22Rv1 (cell line): ENCODE data around the gene GFRAL.

Experiments
- H3K27ac ChIP-seq: fragments of 450-650 bp; 2 replicates; pipeline ENCODE4 v1.5.1; 2017
- CTCF ChIP-seq: fragments of 450-650 bp; IDR thresholded peaks from 2 replicates; pipeline ENCODE4 v1.5.1; 2017; ENCODE audit warnings: mild to moderate bottlenecking
- ZFX ChIP-seq: fragments of 450-650 bp; IDR thresholded peaks from 2 replicates; pipeline ENCODE4 v1.6.1; 2017; ENCODE audit warnings: antibody characterized with exemption, borderline replicate concordance

GFRAL gene

DNA sequence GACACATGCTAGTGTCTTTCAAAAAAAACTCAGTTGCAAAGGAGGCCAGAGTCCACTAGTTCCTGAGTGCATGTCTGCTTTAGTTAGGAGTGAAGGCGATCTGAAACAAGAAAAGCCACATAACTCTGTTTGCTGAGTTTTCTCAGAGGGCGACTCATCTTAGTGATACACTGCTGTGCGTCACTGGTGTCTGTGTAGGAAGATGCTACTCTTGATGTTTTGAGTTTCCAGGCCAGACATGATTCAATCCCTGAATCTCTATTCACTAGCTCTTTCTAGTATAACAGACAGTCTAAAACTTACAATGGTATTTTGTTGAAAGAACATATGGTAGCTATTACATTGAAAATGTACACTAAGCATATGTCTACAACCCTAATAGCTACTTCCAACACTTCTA, 60.9 kb downstream of the GFRAL start:
- TF ChIP-seq ZFX (no peak), CTCF (no peak)
- no peak overlapping the region for H3K27ac ChIP-seq

DNA sequence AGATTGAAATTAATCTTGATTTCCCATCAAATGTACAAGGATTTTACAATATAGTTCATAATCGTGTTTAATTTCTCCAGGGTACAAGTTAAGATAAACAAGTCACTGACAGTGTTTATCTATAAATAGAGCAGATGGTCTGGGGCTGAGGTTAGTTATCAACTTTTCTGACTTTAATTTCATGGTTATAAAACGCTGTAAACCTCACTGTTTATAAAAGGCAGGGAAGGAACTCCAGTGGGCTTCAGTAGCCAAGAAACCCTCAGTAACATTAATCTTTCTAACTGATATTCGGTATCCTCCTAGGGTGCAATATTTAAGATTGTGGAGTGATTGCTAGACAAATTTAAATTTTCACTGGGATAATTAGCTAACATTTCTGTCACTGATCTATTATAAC, 68.6 kb downstream of the GFRAL start:
- no peak for TF ChIP-seq CTCF
- TF ChIP-seq ZFX: no peak
- H3K27ac ChIP-seq: no peak overlapping the region

DNA sequence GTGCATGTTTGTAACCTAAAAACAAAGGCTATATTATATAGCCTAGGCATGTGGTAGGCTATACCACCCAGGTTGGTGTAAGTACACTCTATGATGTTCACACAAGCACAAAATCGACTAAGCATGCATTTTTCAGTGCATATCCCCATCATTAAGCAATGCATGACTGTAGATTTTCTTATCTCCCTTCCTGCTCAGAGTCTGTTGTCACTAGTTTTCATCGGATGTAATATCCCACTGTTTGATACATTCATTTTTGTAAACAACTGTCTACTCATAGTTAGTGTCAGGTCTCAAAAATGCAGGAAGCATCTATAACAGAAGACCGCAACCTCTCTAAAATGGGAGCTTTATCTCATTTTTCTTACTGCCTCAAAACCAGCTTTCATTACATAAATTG, 70.7 kb downstream of the GFRAL start:
- H3K27ac ChIP-seq: no peak overlapping the region
- TF ChIP-seq CTCF (no peak), ZFX (no peak)

DNA sequence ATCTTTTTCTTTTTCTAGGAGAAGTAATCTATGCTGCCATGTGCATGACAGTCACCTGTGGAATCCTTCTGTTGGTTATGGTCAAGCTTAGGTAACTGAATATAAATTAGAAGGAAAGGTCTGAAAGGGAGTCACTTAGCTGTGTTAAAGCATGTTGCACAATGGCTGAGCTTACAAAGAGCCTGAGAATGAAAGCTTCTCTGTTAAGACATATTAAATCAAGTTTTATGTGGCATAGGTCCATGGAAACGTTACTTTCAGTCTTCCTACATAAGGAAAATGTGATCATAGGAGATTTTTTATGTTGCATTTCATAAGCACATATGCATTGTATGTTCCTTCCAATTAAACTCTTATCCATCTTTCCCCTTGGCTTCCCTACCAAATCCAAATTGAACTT, 72.1 kb downstream of the GFRAL start:
- no peak overlapping the region for H3K27ac ChIP-seq
- TF ChIP-seq ZFX: no peak
- no peak for TF ChIP-seq CTCF

- no peak for TF ChIP-seq ZFX
- TF ChIP-seq CTCF: no peak
Observed at GRCh38 chr6:55405474-55406235, 78.4 kb downstream of the GFRAL start.

GRCh38 chr6:55410674-55411073, 83.4 kb downstream of the GFRAL start:
- H3K27ac ChIP-seq: no peak overlapping the region
- no peak for TF ChIP-seq CTCF
- TF ChIP-seq ZFX: no peak

More at GRCh38 chr6:55405474-55406235, 78.4 kb downstream of the GFRAL start:
- H3K27ac ChIP-seq: no peak overlapping the region

- no peak overlapping the region for H3K27ac ChIP-seq
- no peak for TF ChIP-seq CTCF
- no peak for TF ChIP-seq ZFX
Observed at GRCh38 chr6:55423933-55424332, 96.7 kb downstream of the GFRAL start.
